Thyroid gland (tissue), 4 donors: Measurements from ENCODE around the gene MSLN.

ENCODE experiments used
- CTCF ChIP-seq, 6 experiments: fragments of 200-600 bp in 3 of 6; fragments of 450-650 bp in 3 of 6; sonication (generic) in 3 of 6; IDR thresholded peaks; one replicate each; pipeline ENCODE4 v1.5.1; 2016 to 2019; ENCODE audit warnings: antibody characterized with exemption in 6 of 6, mild to moderate bottlenecking in 2 of 6, inconsistent platforms in 1 of 6, moderate library complexity in 1 of 6
- POLR2A ChIP-seq, 2 donors: fragments of 450-650 bp; IDR thresholded peaks; one replicate each; pipeline ENCODE4 v1.6.1; 2017; ENCODE audit warnings: antibody characterized with exemption in 2 of 2, mild to moderate bottlenecking in 2 of 2, moderate library complexity in 1 of 2

- TF ChIP-seq CTCF (IDR thresholded peaks at IDR 0.05) (no peak), POLR2A (IDR thresholded peaks at IDR 0.05) (no peak)
Measured at GRCh38 chr16:730666-731509, 29.6 kb upstream of the MSLN start.
